Neural cell (in vitro differentiated cells): ENCODE measurements around the gene CYB5RL.

Experiments used
- CTCF ChIP-seq: fragments of 450-650 bp; IDR thresholded peaks from 2 replicates; pipeline ENCODE4 v1.5.1; 2014; ENCODE audit warnings: antibody characterized with exemption, mild to moderate bottlenecking, moderate library complexity; ENCODE audit not compliant: poor library complexity, severe bottlenecking
- EZH2 ChIP-seq: fragments of 200-600, 300-800 bp; shearing (Covaris generic), sonication (generic); IDR thresholded peaks from 2 replicates; pipeline ENCODE4 v1.6.1; 2014; ENCODE audit warnings: antibody characterized with exemption, low read length, borderline replicate concordance, mild to moderate bottlenecking; ENCODE audit not compliant: insufficient read depth, poor library complexity, severe bottlenecking
- POLR2AphosphoS5 ChIP-seq: IDR thresholded peaks from 2 replicates; pipeline ENCODE4 v1.6.1; 2012

DNA sequence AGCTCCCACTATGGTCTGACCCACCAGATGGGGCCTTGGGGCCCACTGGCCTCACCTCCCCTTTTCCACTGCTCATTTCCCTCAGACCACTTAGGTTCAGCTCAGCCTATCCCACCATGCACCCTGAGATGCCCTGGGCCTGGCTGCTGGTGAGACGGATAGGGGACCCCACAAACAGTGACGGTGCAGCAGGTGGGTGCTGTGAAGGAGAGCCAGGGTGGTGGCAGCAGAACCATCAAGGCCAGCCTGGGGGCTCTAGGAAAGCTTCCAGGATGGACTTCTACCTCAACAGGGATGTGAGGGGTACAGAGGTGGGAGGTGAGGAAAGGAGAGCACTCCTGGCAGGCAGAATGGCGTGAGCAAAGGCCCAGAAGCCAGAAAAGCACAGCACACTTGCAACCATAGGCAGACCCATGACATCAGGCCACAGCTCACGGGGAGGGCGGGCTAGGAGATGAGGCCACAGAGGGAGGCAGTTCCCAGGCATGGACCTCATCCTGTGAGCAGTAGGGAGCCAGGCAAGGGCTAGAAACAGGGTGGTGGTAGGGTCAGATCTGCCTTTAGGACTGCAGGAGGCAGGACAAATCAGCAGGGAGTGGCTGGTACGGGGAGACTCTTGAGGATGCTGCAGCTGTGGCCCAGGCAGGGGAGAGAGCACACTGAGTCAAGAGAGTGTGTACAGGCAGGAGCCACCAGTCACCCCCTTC is 23.1 kb downstream of the CYB5RL start:
- TF ChIP-seq CTCF (no peak), EZH2 (no peak), POLR2AphosphoS5 (no peak)
